HG03439 (cell line): Measurements from ENCODE around the gene NMUR1.

Source experiments
- ATAC-seq: cut with Tn5 transposase; IDR thresholded peaks from one replicate; pipeline ENCODE4 v1.9.1; 2021; ENCODE audit warnings: mild to moderate bottlenecking, moderate library complexity; ENCODE audit not compliant: unreplicated experiment

The NMUR1 gene

GRCh38 chr2:231494669-231495068, 35.6 kb downstream of the NMUR1 start:
- ATAC-seq = no peak

- no peak for ATAC-seq
Observed at GRCh38 chr2:231490801-231491200, 39.4 kb downstream of the NMUR1 start.

GRCh38 chr2:231489990-231490389, 40.3 kb downstream of the NMUR1 start:
- no peak for ATAC-seq

GRCh38 chr2:231488331-231488730, 41.9 kb downstream of the NMUR1 start:
- no peak for ATAC-seq

DNA sequence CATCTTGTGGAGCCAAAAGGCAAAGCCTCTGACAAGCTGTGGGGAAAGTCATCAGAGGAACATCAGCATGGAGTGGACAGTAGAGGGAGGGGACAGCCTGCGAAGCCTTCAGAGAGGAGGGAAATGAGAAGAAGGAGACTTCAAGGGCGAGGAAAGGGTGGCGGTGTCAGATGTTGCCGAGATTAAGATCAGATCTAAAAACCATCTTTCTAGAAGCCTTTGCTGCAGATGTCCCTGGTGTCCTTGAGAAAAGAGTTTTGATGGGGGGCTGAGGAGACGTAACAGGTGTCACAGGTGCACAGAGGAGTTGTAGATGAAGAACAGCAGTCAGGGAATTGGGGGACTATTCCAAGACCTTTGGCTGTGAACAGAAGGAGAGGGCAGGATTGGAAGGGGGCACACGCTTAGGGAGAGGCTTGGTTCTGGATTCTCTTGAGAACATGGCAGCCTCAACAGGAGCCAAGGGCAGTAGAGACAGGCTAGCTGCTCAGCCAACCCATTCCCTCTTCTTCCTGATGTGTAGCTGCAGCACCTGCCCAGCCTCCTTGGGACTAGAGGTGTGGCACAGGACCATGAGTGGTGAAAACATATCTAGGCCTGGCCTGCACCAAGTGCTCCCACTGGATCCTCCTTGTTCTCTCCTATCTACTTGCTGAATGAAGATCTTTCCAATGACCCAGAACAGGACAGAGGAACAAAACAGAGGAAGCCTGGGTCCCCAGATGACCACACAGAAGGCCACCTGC, 43.2 kb downstream of the NMUR1 start:
- ATAC-seq = no peak

GRCh38 chr2:231483398-231484329, 46.6 kb downstream of the NMUR1 start:
- ATAC-seq = no peak

- no peak for ATAC-seq
Observed at GRCh38 chr2:231482806-231483391, 47.3 kb downstream of the NMUR1 start.

DNA sequence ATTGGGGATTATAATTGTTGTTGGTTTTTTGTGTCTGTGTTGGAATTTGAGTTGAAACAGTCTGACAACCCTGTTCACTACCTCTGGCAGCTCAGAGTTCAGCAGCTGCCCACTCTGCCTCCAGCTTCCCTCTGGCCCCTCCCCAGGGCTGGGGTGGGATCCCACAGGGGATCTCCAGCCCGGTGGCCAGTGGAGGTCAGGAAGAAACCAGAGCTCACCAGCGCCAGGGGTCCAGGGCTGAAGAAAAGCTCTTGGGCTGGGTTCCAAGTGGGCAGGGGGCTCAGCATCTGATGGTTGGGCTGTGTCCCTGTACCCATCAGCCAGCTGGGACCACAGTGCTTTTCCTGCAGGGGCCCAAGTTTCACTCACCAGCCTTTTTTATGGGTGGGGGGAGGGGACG, 49.5 kb downstream of the NMUR1 start:
- ATAC-seq = no peak

- no peak for ATAC-seq
Observed at GRCh38 chr2:231479455-231479854, 50.8 kb downstream of the NMUR1 start.

DNA sequence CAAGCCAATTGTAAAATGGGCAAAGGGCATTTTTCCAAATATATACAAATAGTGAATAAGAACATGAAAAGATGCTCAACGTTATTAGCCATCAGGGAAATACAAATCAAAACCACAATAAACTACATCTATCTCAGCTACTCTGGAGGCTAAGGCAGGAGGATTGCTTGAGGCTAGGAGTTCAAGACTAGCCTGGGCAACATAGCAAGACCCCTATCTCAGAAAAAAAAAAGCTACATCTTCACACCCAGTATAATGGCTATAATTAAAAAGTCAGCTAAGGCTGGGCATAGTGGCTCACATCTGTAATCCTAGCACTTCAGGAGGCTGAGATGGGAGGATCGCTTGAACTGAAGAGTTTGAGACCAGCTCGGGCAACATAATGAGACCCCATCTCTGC, 53.3 kb downstream of the NMUR1 start:
- ATAC-seq = no peak

- ATAC-seq = no peak
Observed at GRCh38 chr2:231475965-231476364, 54.3 kb downstream of the NMUR1 start.
